ENCODE data around the gene PDE6B.

- TF ChIP-seq ZNF136 (CRISPR knock-in tag; IDR thresholded peaks at IDR 0.05; ENCODE audit: low read depth), result no peak
- TF ChIP-seq MXI1 (IDR thresholded peaks at IDR 0.05; ENCODE audit: borderline replicate concordance, low read depth, low read length), result no peak
- TF ChIP-seq PHB2 (IDR thresholded peaks at IDR 0.05; ENCODE audit: partially characterized antibody), result no peak
- TF ChIP-seq FOXJ3 (CRISPR knock-in tag; IDR thresholded peaks at IDR 0.05; ENCODE audit: borderline replicate concordance), result no peak
- no peak for TF ChIP-seq CTCF (CRISPR knock-in tag; IDR thresholded peaks at IDR 0.05)
- TF ChIP-seq E2F2 (CRISPR knock-in tag; IDR thresholded peaks at IDR 0.05; ENCODE audit: borderline replicate concordance), result no peak
These were observed 24.4 kb upstream of the PDE6B start for GRCh38 chr4:600850-601515.
